Amniotic stem cell (primary cell): Measurements from ENCODE around the gene NAA30.
"Not testable (repeated sequence)": the region's sequence is repeated elsewhere in the genome, so short reads cannot be mapped to it uniquely, and the experiment has no call there.

Experiments used
- DNase-seq: peaks from one replicate; lab custom pipeline; 2025; lab: John Stamatoyannopoulos, UW

NAA30 gene

GRCh38 chr14:57390037-57390805 is at the start of gene NAA30:
Gene NAA30 (plus strand): TSS chr14:57390586. CDS start chr14:57390958, 372 bp downstream.
- peak; percentile 80 for DNase-seq

GRCh38 chr14:57343545-57344297 is 46.7 kb upstream of the NAA30 start:
- not testable (repeated sequence) for DNase-seq

GRCh38 chr14:57345106-57345505 is 45.3 kb upstream of the NAA30 start:
- no peak for DNase-seq

DNA sequence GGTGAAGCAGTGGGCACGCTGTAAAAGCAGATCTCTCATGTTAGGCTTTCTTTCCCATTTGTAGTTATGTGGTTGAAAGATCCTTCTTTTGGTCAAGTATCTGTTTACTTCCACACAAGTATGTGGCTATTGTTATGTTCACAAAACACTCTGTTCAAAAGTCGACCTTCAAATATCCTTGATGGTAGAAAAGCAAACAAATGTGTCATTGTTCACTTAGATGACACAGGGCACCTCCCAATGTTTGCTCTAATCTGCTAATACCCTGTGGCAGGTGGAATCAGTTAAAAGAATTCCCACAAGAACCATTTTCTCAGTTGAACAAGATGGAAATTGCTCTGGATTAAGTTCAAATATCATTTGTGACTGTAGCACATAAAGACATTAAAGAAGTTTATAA is 43.6 kb upstream of the NAA30 start:
- no peak for DNase-seq

- DNase-seq = no peak
These were observed 37.8 kb upstream of the NAA30 start for GRCh38 chr14:57352396-57353170.

GRCh38 chr14:57355081-57355800 is 35.1 kb upstream of the NAA30 start:
- DNase-seq = no peak

GRCh38 chr14:57362361-57362760 is 28.0 kb upstream of the NAA30 start:
- DNase-seq = no peak

- DNase-seq = no peak
These were observed 25.5 kb upstream of the NAA30 start for GRCh38 chr14:57364659-57365450.

DNA sequence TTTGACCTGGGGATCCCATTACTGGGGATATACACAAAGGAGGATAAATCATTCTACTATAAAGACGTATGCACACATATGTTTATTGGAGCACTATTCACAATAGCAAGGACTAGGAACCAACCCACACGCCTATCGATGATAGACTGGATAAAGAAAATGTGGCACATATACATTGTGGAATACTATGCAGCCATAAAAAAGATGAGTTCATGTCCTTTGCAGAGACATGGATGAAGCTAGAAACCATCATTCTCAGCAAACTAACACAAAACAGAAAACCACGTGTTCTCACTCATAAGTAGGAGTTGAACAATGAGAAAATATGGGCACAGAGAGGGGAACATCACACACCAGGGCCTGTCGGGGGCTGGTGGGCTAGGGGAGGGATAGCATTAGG is 20.2 kb upstream of the NAA30 start:
- DNase-seq = not testable (repeated sequence)

DNA sequence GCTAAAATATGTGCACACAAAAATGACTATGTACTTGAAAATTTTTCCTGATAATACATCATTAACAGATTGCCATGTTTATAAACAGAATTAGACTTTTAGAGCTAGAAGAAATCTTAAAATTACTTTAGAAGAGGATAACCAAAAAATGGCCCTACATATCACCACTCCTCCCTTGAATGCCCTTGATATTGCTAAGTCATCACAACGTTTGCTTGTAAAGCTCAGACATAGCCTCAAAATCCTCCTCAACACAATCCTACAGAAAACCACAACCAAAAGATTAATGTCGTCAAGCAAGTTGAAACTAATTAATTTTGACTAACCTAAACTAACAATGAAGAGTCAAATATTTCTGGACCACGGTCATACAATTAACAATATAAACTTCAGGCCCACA is 19.4 kb upstream of the NAA30 start:
- DNase-seq = no peak

GRCh38 chr14:57375156-57375555 is 15.2 kb upstream of the NAA30 start:
- DNase-seq = no peak

DNA sequence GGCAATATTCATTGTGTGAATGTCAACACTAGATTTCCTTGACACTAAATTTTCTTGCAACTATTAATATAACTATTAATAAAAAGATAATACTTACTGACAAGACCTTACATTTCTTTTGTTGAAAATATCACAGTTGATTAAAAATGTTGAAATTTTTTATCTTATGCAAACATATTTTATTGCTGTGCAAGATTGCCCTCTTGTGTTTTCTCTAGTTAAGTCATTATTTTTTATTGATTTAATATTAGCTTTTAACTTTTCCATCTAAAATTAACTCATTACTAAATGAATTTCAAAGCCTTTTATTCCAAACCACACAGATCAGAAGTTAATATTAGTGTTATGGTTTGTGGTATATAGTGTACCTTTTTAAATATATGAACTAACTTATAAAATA is 11.7 kb upstream of the NAA30 start:
- no peak for DNase-seq

GRCh38 chr14:57380935-57381334 is 9.5 kb upstream of the NAA30 start:
- no peak for DNase-seq

DNA sequence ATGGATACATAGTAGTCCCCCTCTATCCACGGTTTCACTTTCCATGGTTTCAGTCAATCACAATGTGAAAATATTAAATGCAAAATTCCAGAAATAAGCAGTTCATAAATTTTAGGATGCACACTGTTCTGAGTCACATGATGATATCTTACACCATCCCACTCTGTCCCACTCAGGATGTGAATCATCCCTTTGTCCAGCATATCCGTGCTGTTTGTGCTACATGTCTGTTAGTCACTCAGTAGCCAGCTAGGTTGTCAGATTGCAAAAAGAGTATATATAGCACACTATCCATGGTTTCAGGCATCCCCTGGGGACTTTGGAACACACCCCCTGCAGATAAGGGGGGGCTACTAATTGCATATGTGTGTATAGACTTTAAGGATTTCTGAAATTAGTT is 8.1 kb upstream of the NAA30 start:
- no peak for DNase-seq

GRCh38 chr14:57383125-57383745 is 7.2 kb upstream of the NAA30 start:
- DNase-seq = no peak

DNA sequence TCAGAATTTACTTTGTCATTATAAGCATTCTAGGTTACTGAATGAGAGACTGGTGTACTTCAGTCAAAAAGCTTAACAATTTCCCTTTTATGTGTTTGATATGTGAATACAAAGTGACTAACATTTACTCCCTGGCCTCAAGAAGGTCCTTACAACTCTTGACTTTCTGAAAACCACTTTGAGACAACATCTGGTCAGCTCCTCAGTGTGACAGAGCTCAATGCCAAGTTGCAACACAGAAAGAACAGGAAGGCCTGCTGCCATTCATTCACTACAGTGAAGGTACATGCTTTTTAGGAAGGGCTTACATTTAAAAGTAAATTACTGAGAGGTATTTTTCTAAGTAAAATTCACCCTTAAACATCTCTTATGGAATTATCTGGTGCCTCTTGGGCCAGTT is 2.3 kb upstream of the NAA30 start:
- DNase-seq = no peak

GRCh38 chr14:57389646-57390036 is 745 bp upstream of the NAA30 start:
- DNase-seq = no peak

DNA sequence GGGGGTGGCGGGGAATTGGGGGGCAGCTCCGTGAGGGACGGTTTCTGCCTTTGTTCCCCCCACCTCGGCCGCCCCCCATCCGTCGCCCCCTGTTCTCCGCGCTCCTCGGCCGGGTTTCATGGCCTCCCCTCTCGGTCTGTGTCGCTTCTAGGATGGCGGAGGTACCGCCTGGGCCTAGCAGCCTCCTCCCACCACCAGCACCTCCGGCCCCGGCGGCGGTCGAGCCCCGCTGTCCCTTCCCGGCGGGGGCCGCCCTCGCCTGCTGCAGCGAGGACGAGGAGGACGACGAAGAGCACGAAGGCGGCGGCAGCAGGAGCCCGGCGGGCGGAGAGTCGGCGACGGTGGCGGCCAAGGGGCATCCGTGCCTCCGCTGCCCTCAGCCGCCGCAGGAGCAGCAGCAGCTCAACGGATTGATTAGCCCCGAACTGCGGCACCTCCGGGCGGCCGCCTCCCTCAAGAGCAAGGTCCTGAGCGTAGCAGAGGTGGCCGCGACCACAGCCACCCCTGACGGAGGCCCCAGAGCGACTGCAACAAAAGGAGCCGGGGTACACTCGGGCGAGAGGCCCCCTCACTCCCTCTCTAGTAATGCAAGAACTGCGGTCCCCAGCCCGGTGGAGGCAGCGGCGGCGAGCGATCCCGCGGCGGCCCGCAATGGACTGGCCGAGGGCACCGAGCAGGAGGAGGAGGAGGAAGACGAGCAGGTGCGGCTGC is 575 bp downstream of the NAA30 start:
- DNase-seq = no peak

DNA sequence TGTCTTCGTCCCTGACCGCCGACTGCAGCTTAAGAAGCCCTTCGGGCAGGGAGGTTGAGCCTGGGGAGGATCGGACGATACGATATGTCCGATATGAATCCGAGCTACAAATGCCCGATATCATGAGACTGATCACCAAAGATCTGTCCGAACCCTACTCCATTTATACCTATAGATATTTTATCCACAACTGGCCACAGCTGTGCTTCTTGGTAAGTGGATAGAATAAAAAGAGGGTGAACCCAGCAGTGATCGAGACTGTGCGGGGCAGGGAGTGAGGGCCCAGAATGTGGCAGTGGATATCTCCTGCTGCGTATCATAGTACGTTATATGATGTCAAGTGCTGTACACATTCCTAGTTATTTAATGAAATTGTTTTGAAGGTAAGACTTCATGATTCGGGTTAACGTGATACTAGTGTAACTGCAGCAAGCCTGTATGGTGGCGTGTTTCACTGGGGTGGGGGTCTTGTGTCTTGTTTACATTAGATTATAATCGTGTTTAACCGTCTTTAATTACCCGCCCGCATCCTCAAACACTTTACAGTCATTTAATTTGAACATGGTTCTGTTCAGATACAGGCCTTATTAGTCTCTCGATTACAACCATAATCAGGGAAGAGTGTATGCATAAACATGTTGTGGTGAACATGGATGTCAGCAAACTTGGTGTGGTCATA is 1.3 kb downstream of the NAA30 start:
- no peak for DNase-seq

- DNase-seq = no peak
These were observed 2.4 kb downstream of the NAA30 start for GRCh38 chr14:57392830-57393229.
